PC-9 (cell line): ENCODE results near the gene WIPI1.

Experiments
- CTCF ChIP-seq: fragments of 200-600 bp; sonication (generic); conservative IDR thresholded peaks from 2 replicates; pipeline ENCODE4 v1.6.1; 2017; ENCODE audit warnings: mixed run types, antibody characterized with exemption, mild to moderate bottlenecking, moderate library complexity
- EZH2 ChIP-seq: fragments of 200-600 bp; sonication (generic); IDR thresholded peaks from 2 replicates; pipeline ENCODE4 v1.8.0; 2017; ENCODE audit warnings: antibody characterized with exemption, low read depth

GRCh38 chr17:68375566-68375965 is 81.7 kb downstream of the WIPI1 start:
- TF ChIP-seq CTCF (no peak), EZH2 (no peak)
